NB4 (cell line): ENCODE results near the gene C1orf185.
A peak's percentile ranks its signal among the peaks of the same experiment; 100 is the strongest.

Experiments used
- DNase-seq: peaks from one replicate; pipeline ENCODE4 v3.0.0; 2010; ENCODE audit warnings: low read depth
- H3K4me3 ChIP-seq: one replicate; pipeline ENCODE4 v1.5.1; 2011; ENCODE audit warnings: mild to moderate bottlenecking, low read depth, low read length, moderate library complexity
- CTCF ChIP-seq: IDR thresholded peaks from one replicate; pipeline ENCODE4 v1.5.1; 2012; ENCODE audit warnings: low read depth, low read length
- MYC ChIP-seq: IDR thresholded peaks from 2 replicates; pipeline ENCODE4 v1.6.1; 2011; ENCODE audit warnings: low read depth, low read length
- POLR2A ChIP-seq: IDR thresholded peaks from 2 replicates; pipeline ENCODE4 v1.6.1; 2011; ENCODE audit warnings: mild to moderate bottlenecking; ENCODE audit not compliant: insufficient read length; ENCODE audit errors: extremely low read depth
- TF ChIP-seq, protein P1 (sequence below): IDR thresholded peaks from 2 replicates; pipeline ENCODE4 v1.6.1; 2011; ENCODE audit warnings: low read depth, low read length

C1orf185 gene

GRCh38 chr1:51101976-51102375 lies at the start of gene C1orf185:
Gene C1orf185 (plus strand): TSS chr1:51102228. CDS start chr1:51102234, 6 bp downstream.
- no peak for DNase-seq
- no peak within 1 kb of the TSS for H3K4me3 ChIP-seq
- no peak for TF ChIP-seq POLR2A

DNA sequence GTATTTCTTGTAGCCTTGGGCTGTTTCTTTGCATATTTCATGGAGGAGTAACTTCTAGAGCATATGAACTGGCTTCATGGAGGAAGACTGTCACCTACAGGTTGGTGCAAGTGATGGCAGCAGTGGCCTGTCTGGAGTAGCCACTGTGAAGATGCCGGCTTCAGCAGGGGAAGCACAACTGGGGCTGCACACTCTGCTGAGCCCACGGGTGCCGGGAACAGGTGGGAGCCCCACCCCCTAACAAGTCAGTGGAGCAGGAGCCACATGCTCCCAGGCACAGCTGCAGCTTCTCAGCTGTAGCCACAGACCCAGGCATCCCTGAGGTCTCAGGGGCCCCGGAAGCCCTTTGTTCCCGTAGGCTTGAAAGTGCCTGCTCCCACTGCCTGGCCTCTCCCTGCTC lies 43.2 kb upstream of the C1orf185 start:
- peak; percentile 37 for DNase-seq
- TF ChIP-seq MYC = no peak
- TF ChIP-seq POLR2A = no peak
- TF ChIP-seq CTCF = peak; percentile 20
- TF ChIP-seq, protein P1, sequence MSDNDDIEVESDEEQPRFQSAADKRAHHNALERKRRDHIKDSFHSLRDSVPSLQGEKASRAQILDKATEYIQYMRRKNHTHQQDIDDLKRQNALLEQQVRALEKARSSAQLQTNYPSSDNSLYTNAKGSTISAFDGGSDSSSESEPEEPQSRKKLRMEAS = no peak
- H3K4me3 ChIP-seq = no peak overlapping the region

DNA sequence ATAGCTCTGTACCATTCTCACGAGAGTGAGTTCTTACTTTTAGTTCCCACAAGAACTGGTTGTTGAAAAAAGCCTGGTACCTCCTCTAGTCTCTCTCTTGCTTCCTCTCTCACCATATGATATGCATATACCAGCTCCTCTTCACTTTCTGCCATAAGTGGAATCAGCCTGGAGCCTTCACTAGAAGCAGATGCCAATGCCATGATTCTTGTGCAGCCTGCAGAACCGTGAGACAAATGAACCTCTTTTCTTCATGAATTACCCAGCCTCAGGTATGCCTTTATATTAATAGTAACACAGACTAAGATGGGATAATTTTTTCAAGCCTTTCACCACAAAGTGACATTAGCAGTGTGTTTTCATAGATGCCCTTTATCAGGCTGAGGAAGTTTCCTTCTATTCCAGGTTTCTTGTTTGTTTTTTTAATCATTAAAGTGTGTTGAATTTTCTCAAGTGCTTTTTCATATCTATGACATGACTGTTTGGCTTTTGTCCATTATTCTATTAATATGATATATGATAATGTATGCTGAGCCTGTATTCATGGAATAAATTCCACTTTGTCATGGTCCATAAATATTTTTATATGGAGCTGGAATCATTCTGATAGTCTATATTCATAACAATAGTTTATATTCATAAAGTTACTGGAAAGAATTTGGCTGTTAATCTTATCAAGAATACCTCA lies 40.7 kb upstream of the C1orf185 start:
- DNase-seq = no peak
- H3K4me3 ChIP-seq = no peak overlapping the region
- TF ChIP-seq MYC (no peak), CTCF (no peak), POLR2A (no peak)
- TF ChIP-seq, protein P1 = no peak

GRCh38 chr1:51063121-51063520 lies 38.9 kb upstream of the C1orf185 start:
- no peak for DNase-seq
- H3K4me3 ChIP-seq = no peak overlapping the region
- TF ChIP-seq POLR2A (no peak), CTCF (no peak), MYC (no peak)
- TF ChIP-seq, protein P1 = no peak

DNA sequence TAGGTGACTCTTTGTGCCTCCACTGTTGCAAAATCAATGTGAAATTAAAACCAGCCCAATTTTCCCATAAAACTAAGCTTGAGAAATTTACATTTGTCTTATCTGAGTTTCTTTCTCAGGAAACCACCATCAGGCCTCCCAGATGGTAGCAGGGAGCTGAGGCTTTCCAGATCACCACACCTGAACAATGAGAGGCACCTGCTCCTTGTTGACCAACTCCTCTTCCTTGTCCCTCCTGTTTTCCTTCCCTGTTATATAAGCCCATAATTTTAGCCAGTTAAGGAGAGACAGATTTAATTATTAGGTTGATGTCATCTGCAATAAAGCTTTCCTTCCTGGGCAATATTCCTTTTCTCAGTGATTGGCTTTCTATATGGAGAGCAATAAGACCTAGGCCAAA lies 32.0 kb upstream of the C1orf185 start:
- DNase-seq = no peak
- TF ChIP-seq CTCF = no peak
- TF ChIP-seq, protein P1 = no peak
- TF ChIP-seq POLR2A = no peak
- TF ChIP-seq MYC = no peak
- no peak overlapping the region for H3K4me3 ChIP-seq

DNA sequence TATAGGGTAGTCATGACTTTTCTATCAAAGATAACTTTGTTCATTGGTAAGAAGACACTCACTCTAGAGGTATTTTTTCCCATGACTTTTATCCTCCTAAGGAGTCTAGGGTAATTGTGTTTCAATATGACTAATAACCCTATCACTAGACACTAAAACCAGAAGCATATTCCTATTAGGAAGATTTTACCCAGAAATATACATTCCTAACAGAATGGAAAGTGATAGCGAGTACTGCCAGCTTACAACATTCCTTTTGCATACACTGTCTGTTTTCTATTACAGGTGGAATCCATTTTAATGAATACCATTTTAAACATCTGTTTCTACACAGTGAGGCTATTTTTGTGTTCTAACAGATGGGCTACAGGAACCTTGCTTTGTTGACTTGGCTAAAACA lies 31.4 kb upstream of the C1orf185 start:
- no peak overlapping the region for H3K4me3 ChIP-seq
- no peak for DNase-seq
- no peak for TF ChIP-seq CTCF
